Fibroblast of skin of right biceps (primary cell): Measurements from ENCODE around the gene XKR8.
A peak's percentile ranks its signal among the peaks of the same experiment; 100 is the strongest.

Experiments
- DNase-seq: peaks from one replicate; pipeline ENCODE4 v3.0.0-alpha.2; 2013

Gene XKR8, protein sequence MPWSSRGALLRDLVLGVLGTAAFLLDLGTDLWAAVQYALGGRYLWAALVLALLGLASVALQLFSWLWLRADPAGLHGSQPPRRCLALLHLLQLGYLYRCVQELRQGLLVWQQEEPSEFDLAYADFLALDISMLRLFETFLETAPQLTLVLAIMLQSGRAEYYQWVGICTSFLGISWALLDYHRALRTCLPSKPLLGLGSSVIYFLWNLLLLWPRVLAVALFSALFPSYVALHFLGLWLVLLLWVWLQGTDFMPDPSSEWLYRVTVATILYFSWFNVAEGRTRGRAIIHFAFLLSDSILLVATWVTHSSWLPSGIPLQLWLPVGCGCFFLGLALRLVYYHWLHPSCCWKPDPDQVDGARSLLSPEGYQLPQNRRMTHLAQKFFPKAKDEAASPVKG

DNA sequence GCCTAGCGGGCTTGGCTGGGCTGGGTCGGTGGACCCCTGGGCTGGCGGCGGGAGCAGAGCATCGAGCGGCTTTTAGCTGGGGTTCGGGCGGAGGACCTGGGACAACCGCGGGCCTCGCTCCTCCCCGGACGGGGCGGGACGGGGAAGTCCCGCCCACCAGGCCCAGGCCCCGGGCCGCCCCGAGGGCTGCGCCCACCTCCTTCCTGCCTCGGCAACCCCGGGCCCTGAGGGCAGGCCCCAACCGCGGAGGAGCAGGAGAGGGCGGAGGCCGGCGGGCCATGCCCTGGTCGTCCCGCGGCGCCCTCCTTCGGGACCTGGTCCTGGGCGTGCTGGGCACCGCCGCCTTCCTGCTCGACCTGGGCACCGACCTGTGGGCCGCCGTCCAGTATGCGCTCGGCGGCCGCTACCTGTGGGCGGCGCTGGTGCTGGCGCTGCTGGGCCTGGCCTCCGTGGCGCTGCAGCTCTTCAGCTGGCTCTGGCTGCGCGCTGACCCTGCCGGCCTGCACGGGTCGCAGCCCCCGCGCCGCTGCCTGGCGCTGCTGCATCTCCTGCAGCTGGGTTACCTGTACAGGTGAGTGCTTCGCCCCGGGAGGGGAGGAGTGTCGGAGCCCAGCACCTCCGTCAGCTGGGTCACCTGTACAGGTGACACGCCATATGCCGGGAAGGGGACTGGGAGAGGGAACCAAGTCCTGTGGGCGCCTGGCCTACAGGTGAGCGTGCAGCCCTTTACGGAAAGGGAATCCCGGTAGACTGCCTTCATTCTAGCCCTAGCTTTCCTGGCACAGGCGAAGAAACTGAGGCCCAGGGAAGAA lies at the start of gene XKR8:
Gene XKR8 (plus strand): TSS at position 182 of the 812 bp plus-strand sequence. CDS start 97 bp downstream, at position 279.
- DNase-seq = peak; percentile 81

DNA sequence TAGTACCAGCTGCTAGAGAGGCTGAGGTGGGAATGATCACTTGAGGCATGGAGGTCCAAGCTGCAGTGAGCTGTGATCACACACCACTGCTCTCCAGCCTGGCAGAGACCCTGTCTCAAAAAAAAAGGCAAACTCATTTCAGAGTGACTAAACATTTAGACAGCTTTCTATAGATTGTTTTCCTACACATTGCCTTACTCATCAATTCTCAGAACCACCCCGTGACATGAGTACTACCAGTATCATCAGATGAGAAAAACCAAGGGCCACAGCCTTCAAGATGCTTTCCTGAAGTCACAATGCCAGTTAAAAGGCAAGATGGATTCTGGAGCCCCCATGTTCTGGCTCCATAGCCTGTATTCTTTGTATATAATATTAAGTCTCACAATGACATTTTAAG lies 47.3 kb upstream of the XKR8 start:
- DNase-seq = no peak

DNA sequence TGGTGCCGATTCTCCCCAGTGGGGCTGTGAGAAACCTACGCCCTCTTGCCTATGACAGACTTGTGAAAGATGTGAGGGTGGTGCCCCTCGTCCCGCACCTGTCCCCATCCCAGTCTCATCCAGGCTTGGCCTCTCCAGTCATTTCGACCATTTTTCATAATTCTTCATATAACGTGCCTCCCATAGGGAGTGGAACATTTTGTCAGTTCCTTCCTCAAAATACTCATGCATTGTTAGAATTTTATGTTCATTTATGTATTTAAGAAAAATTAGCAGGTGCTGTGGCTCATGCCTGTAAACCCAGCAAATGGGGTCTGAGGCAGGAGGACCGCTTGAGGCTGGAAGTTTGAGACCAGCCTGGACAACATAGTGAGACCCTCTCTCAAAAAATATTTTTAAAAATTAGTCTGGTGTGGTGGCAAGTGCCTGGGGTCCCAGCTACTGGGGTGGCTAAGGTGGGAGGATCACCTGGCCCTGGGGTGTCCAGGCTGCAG lies 44.6 kb upstream of the XKR8 start:
- no peak for DNase-seq

DNA sequence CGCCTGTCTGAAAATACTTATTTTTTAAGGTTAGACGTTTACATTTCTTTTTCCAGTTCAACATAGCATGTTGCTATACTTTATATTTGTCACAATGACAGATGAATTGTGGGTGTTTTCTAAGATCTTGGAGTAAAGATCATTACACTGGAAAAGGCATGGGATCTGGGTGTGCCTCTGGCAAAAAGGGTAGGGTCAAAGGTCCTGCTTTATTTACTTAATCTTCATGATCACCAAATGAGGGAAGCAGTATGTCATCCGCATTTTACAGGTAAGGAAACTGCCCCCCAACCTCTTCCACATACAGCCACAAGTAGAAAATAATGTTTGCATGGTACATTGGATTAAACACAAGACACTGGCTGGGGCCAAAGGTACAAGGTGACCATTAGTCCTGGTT lies 37.5 kb upstream of the XKR8 start:
- DNase-seq = no peak

DNA sequence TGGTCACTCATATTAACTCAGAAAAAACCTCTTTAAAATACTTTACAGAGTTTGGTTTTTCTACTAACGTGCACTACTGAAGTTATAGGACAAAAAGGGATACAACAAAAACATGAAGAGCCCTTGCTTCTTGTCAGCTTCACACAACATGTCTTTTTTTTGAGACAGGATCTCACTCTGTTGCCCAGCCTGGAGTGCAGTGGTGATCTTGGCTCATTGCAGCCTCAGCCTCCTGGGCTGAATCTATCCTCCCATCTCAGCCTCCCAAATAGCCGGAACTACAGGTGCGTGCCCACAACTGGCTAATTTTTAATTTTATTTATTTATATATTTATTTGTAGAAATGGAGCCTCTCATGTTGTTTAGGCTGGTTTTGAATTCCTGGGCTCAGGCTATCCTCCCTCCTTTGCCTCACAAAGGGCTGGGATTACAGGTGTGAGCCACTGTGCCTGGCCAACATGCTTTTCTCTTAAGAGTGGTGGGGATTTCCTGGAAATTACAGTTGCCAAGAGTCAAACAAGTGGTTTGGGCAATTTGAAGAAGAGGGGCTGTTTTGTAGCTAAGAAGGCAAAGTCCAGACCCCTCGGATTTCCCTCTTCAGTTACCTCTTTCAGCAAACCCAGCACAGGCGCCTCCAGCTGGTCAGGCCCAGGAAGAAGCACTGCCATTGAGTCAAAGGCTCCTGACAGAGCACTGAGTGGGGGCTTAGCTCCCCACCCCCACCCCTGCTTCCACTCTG lies 31.4 kb upstream of the XKR8 start:
- no peak for DNase-seq

DNA sequence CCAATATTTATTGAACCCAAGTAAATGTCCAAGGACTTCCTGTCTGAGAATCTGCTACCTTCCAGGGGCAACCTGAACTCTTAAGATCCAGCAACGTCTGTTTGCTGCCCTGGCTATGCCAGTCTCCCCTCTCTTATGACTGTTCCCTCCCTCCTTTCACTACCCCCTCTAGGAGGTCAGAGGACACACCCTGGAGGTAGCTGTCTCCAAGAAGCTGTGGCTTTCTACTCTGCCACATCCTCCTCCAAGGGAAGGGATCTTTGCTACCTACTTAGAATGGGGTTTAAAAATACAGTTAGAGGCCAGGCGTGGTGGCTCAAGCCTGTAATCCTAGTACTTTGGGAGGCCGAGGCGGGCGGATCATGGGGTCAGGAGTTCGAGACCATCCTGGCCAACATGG lies 28.6 kb upstream of the XKR8 start:
- no peak for DNase-seq

DNA sequence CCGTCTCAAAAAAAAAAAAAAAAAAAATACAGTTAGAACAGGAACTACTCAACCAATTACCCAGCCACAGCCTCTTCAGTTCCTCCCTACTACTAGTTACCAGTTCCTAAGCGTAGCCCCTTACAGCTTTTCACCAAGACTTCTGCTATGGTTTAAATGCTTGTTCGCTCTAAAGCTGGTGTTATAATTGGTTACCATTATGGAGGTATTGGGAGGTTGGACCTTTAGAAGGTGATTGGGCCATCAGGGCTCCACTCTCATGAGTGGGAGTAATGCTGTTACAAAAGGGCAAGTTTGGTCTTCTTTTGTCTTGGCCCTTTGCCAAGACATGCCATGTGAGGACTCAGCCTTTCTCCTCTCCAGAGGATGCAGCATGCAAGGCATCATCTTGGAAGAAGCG lies 28.0 kb upstream of the XKR8 start:
- DNase-seq = no peak

DNA sequence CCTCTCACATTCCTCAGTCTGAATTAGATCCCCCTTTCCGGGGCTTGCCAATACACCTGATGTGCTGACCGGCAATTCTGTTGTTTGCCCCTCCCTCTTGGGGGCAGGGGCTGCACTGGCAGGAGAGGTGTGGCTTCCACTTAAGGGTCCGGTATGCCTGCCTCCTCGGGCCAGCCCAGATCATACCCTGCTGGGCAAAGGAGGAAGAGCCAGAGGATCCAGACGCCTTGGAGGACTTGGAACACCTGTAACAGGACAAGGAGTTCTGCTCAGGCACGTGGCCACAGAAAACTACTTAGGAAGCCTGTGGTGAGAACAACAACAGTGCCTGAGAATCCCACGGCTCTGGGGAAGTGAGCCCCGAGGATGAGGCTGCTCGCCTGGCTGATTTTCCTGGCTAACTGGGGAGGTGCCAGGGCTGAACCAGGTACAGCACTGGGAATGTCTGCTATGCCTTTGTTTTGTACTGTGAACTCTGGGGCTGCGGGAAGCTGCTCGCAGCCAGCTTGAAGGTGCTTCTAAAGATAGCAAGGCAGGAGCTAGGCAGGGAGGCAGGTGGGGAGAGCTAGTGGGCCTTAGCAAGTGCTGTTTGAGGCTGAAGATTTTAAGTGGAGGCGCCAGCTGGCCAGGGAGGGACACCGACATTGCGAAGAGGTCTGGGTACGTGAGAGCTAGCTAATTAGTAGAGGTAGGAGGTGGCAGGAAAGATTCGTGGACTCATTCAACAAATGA lies 24.8 kb upstream of the XKR8 start, which contains the start of gene SMPDL3B:
Gene SMPDL3B (plus strand): TSS at position 183 of the 732 bp plus-strand sequence. CDS start 184 bp downstream, at position 367.
- no peak for DNase-seq

DNA sequence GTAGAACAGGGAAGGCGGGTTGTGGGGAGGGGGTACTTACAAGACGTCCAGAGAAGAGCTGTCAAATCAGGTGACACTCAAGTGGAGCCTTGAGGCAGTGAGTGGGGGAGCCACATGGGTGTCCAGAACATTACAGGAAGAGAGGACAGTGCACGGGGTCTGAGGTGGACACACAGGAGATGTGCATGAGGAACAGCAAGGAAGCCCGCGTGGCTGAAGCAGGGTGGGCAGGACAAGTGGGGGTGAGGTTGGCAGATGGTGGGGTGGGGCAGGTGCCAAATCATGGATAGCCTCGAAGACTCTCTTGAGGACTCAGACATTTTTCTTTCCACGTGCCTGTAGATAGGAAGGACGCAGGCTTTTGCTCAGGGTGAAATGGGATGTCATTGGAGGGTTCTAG lies 24.1 kb upstream of the XKR8 start:
- DNase-seq = no peak

DNA sequence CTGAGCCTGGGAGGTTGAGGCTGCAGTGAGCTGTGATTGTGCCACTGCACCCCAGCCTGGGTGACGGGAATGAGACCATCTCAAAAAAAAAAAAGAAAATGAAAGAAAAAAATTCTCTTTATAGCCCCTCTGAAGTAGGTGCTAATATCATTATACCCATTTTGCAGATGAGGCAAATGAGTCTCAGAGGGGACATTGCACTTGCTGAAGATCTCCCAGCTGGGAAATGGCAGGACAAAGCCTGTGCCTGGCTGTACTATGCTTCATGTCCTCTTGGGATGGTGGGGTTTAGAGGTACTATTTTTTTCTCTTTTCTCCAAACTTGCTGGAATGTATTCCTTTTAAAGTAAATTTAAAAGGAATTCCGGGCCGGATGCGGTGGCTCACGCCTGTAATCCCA lies 23.4 kb upstream of the XKR8 start:
- DNase-seq = no peak

DNA sequence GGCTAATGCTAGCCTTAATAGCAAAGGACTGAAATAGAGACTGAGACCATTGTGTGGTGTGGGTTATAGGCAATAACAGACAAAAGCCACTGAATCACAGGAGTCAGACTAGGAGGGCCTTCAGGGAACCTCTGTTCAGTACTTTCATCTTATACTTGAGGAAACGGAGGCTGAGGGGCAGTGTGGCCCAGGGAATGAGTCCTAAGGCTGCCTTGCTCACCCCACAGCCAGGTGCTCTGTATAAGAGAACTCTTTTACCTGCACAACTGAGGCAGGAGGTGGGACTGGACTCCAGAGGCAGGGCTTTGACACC lies 22.3 kb upstream of the XKR8 start:
- DNase-seq = no peak

DNA sequence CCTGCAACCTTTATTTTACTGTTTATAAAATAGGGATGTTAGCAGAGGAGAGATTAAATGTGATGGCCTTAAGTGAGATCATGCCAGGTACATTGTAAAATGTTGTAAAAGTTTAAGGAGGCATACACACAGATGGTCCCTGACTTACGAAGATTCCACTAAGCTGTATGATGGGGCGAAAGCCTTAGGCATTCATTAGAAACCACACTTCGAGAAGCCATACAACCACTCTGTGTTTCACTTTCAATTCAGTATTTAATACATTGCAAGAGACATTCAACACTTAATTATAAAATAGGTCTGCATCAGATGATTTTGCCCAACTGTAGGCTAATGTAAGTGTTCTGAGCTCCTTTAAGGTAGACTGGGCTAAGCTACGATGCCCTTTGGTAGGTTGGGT lies 21.3 kb upstream of the XKR8 start:
- no peak for DNase-seq

DNA sequence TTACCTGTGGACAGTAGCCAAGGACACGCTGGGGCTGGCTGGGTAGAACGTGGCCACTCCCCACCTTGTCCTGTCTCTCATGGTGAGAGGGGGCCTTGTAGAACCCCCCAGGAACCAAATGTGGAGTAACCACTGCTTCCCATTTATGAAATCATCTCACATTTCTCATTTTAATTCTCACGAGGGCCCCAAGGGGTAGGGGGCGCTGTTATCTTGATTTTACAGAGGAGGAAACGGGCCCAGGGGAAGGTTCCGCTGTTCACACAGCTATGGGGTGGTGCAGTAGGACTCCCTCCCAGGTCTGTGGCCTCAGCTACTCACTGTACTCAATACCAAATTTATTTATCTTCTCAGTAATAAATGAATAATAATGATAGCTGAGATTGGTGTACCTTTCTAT lies 19.5 kb upstream of the XKR8 start:
- DNase-seq = peak; percentile 27

DNA sequence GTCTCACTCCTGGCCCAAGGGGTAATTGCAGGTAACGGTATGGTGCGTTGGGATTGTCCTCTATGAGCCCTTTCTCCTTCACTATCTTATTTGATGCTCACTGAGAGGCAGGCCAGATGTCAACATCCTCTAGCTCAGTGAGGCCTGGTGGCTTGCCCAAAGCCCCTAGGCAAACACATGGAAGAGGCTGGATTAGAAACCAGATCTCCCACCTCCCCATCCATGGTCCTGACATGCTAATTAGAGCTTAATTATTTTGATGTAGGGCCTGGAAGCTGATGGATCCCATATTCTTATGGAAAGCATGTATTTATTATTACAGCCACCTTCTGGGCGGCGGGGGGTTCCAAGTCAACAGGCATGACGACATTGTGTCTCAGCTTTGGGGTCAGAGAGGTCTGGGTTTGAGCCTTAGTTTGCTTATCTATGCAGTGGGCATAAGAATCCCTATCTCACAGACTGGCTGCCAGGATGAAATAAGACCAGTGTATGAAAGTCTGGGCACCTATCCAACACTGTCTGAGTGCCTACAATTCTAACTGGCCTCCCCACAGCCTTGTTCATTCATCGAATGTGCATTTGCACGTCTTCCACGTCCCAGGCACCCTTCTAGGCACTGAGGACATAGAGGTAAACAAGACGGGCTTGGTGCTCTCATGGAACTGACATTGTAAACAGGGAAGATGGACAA lies 18.8 kb upstream of the XKR8 start:
- no peak for DNase-seq

DNA sequence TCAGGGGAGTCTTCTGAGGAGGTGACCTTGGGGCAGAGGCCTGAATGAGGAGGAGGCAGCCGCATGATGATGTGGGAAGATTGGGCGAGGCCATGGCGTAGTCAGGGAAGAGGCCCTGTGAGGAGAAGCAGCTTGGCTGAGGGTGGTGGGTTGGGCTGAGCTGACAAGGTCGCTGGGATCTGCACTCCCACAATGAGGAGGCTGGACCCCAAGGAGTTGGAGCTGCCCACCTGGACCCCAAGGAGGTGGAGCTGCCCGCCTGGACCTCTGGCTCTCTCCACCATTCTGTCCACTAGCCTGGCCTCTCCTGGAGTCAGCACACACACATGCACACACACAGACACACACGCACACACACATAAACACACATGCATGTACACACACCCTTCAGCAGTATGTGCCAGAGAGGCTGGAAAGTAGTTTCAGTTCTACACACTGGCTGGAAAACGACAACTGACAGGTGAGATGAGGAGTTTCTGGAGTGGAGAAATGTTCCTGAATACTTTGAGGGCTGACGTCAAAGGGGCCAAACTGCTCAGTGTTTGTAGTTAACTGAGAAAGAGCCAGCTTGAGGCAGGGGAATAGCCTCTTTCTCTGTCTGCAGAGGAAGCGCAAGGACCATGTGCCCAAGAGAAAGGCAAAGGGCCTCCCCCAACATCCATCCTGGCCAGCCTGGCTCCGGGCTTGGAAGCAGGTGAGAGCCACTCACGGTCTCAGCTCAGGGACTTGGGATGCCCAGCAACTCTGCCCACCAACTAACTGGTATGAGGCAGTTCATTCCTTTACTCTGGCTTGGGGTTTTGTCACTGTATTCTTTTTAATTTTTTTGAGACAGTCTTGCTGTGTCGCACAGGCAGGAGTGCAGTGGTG lies 17.9 kb upstream of the XKR8 start:
- no peak for DNase-seq

DNA sequence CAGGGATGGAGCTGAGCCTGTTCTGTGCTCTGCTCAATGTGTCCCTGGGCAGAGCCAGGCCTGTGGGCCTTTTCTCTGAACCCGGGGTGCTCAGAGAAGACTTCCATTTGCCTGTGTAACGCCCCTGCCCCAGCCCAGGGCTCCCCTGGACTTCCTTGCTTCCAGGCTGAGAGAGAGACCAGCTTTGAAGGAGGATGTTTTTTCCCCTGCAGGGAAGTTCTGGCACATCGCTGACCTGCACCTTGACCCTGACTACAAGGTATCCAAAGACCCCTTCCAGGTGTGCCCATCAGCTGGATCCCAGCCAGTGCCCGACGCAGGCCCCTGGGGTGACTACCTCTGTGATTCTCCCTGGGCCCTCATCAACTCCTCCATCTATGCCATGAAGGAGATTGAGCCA lies 14.8 kb upstream of the XKR8 start:
- no peak for DNase-seq

DNA sequence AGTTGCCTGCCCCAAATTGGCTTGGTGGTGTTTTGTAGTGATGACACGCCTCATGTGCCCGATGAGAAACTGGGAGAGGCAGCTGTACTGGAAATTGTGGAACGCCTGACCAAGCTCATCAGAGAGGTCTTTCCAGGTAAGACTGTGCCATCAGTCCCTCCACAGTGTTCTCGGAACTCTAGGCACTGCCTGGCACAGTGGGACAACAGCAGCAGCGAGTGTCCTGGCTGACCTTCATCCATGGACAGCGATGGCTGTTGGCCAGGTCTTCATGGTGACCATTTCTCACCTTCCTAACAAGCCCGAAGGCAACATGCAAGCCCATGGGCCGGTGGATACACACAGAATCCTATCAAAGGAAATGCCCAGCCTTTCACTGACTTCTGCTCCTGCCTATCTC lies 10.7 kb upstream of the XKR8 start:
- no peak for DNase-seq

DNA sequence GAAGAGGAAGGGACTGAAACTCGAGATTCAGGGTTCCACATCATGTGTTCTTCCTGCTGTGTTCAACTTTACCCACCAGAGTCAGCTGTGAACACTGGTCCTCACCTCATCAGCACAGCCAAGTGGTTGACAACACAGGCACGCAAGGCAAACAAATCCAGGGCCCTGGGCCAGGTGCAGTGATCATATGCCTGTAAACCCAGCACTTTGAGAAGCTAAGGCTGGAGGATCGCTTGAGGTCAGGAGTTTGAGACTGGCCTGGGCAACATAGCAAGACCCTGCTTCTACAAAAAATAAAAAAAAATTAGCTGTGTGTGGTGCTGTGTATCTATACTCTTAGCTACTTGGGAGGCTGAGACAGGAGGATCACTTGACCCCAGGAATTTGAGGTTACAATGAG lies 8.4 kb upstream of the XKR8 start:
- no peak for DNase-seq

DNA sequence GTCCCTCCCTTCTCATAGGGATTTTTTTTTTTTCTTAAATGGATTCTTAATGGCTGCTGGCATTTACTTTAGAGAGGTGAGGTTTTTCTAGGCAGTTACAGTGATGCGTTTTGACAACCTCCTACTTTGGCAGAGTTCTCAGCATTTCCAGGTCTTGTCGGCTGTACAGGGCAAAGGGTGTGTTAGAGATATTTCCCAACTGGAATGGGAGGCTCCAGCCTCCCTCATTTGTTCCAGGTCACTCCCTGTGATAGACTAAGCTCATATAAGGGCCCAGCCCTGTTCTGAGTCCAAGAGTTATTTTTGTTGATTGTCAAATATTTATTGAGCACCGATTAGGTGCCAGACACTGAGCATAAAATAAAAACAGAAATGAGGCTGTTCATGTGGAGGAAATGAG lies 7.6 kb upstream of the XKR8 start:
- DNase-seq = no peak

DNA sequence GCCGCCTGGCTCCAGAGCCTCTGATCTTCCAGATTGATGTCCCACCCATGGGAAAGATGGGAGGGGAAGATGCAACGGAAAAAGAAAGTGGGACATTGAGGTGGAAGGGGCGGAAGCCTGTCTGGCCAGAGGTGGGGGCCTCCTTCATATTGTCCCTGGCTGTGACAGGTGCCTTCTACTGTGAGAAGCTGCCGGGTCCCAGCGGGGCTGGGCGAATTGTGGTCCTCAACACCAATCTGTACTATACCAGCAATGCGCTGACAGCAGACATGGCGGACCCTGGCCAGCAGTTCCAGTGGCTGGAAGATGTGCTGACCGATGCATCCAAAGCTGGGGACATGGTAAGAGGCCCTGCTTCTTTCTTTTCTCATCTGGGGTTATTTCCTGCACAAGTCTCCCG lies 5.6 kb upstream of the XKR8 start:
- DNase-seq = no peak

DNA sequence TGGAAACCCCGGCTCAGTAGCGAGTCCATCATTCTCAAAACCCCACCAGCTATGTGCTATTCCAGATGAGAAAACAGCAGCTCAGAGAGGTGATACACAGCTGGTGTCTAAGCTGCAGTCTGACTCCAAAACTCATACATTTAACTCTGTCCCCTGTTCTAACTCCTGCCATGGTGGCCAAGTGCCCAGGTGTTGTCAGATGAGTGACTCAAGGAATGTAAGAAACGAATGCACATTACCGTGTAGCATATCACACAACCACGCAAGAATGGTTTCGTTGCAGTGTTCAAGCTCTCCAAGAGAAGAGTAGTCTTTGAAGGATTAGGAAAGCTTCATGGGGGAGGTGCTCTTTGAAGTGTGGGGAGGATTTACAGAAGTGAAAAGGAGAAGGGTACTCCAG lies 4.7 kb upstream of the XKR8 start:
- no peak for DNase-seq
